Measurements from ENCODE around the gene CPNE9. TPM values are rescaled to one million over a fixed set of nuclear protein-coding genes. Genes with fewer than 3 reads are reported as not detected.

Gene CPNE9
- total and polyA plus RNA-seq, 2 of the 8 experiments (the other 6 are each of a cell fraction or from before 2014, with no cell fraction given): 4.8 to 6.0 TPM

GRCh38 chr3:9659849-9660248 lies 43.8 kb upstream of the CPNE9 start:
- ChIA-PET CTCF (ENCODE audit: partially characterized antibody) (interaction anchor here (0.6 to 5.4 kb wide), 4 partner anchors 40 to 1341 kb away, joined by 3 to 43 read pairs (median 5); no protein-coding TSS in a partner anchor), POLR2A (ENCODE audit: partially characterized antibody) (interaction anchor here (1.2 to 1.8 kb wide), 3 partner anchors 10 to 39 kb away, joined by 4 to 5 read pairs (median 5); partner anchors contain the start of gene MTMR14)
- H4K8ac ChIP-seq (ENCODE audit: extremely low read depth, insufficient read depth, low read length): no peak overlapping the region
- TF ChIP-seq SIRT6 (IDR thresholded peaks at IDR 0.05; ENCODE audit: low read length): no peak
- no peak for TF ChIP-seq RNF2 (IDR thresholded peaks at IDR 0.05; ENCODE audit: borderline replicate concordance, low read depth, low read length, missing control alignments, poor library complexity, severe bottlenecking)
- TF ChIP-seq RBBP5 (IDR thresholded peaks at IDR 0.05; ENCODE audit: borderline replicate concordance, low read depth, low read length): no peak
- no peak for TF ChIP-seq ZNF274 (IDR thresholded peaks at IDR 0.05; ENCODE audit: borderline replicate concordance, extremely low read depth, low read length)
- TF ChIP-seq BRCA1 (IDR thresholded peaks at IDR 0.05; ENCODE audit: low read depth, low read length): no peak
- TF ChIP-seq GTF2F1 (IDR thresholded peaks at IDR 0.05; ENCODE audit: borderline replicate concordance, low read depth, low read length): no peak
- TF ChIP-seq, protein P1, sequence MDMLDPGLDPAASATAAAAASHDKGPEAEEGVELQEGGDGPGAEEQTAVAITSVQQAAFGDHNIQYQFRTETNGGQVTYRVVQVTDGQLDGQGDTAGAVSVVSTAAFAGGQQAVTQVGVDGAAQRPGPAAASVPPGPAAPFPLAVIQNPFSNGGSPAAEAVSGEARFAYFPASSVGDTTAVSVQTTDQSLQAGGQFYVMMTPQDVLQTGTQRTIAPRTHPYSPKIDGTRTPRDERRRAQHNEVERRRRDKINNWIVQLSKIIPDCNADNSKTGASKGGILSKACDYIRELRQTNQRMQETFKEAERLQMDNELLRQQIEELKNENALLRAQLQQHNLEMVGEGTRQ (IDR thresholded peaks at IDR 0.05; ENCODE audit: low read length): no peak
- H4K20me1 ChIP-seq (replicated peaks in 1 of 2; ENCODE audit: control insufficient read depth in 1 of 2, insufficient read depth in 2 of 2, low read length in 2 of 2): no peaks in the 10 kb centered on the region
- FAIRE-seq (no peak), DNase-seq (ENCODE audit: low read depth in 1 of 2, low spot score in 2 of 2) (no peak)
- H4K5ac ChIP-seq (ENCODE audit: insufficient read length, low read depth, low read length): no peak overlapping the region
- no peaks in the 10 kb centered on the region for H3K9me3 ChIP-seq (ENCODE audit: insufficient read depth in 2 of 2, low read depth in 1 of 2, low read length in 1 of 2)
- H2BK20ac ChIP-seq (ENCODE audit: low read length): no peak overlapping the region
- no peaks in the 10 kb centered on the region for H3K4me1 ChIP-seq (replicated peaks in 1 of 4; ENCODE audit: control insufficient read depth in 3 of 4, insufficient read depth in 4 of 4, low read length in 3 of 4)
- H3K56ac ChIP-seq (replicated peaks; ENCODE audit: insufficient read length, low read depth, low read length): no peak overlapping the region
- no peak overlapping the region for H2BK15ac ChIP-seq (ENCODE audit: low read length)
- 94% methylated on average over 4 of the region's 4 CpGs; no CpG with 5 or more reads in 1 of the 2 experiments for WGBS, 2 experiments (ENCODE audit: extremely low coverage in 1 of 2, insufficient coverage in 1 of 2, insufficient read length in 1 of 2, insufficient replicate concordance in 2 of 2, low coverage in 1 of 2, low lambda C conversion rate in 2 of 2, missing lambda C conversion rate in 1 of 2)
- no peak overlapping the region for H2AK5ac ChIP-seq (ENCODE audit: low read depth, low read length)
- peaks cover 0 to 12% of the 10 kb centered on the region in 2 experiments; a peak in 1 of 4 replicates for H3K79me2 ChIP-seq (ENCODE audit: control insufficient read depth in 1 of 2, insufficient read depth in 2 of 2, low read length in 2 of 2)
- H3K18ac ChIP-seq (ENCODE audit: extremely low read depth, low read length): no peak overlapping the region
- H2BK120ac ChIP-seq (replicated peaks; ENCODE audit: low read depth, low read length): no peak overlapping the region
- H3K27me3 ChIP-seq (replicated peaks in 1 of 4; ENCODE audit: control insufficient read depth in 3 of 4, extremely low read depth in 1 of 4, insufficient read depth in 3 of 4, low read length in 3 of 4): no peaks in the 10 kb centered on the region
- no peak overlapping the region for H2AFZ ChIP-seq (ENCODE audit: low read length)
- no peak overlapping the region for H3K4me2 ChIP-seq (ENCODE audit: insufficient read depth in 1 of 2, low read depth in 2 of 2, low read length in 2 of 2)
- H3K36me3 ChIP-seq (ENCODE audit: control insufficient read depth in 2 of 4, insufficient read depth in 4 of 4, low read length in 3 of 4): peaks cover 0 to 27% (median 16%) of the 10 kb centered on the region in 4 experiments; a peak in 6 of 8 replicates
- H4K91ac ChIP-seq (replicated peaks; ENCODE audit: insufficient read length, low read length): no peak overlapping the region
- H3K23me2 ChIP-seq (ENCODE audit: low read depth, low read length): no peaks in the 10 kb centered on the region
- H3K9ac ChIP-seq (replicated peaks in 1 of 4; ENCODE audit: extremely low read depth in 1 of 4, low read depth in 3 of 4, low read length in 3 of 4): no peak overlapping the region
- H3K79me1 ChIP-seq (ENCODE audit: low read depth, low read length): peaks cover 7% of the 10 kb centered on the region; the same call in 1 of the 2 replicates
- H3K4ac ChIP-seq (replicated peaks; ENCODE audit: insufficient read length, low read depth, low read length): no peak overlapping the region
- H2BK5ac ChIP-seq (ENCODE audit: low read depth, low read length): no peak overlapping the region
- H2BK12ac ChIP-seq (ENCODE audit: low read depth, low read length): no peak overlapping the region
- no peak overlapping the region for H3K4me3 ChIP-seq (ENCODE audit: extremely low read depth in 1 of 4, insufficient read depth in 2 of 4, low read depth in 3 of 4, low read length in 4 of 4)
- H3K23ac ChIP-seq (ENCODE audit: insufficient read length): no peak overlapping the region
- no peak overlapping the region for H3K27ac ChIP-seq (ENCODE audit: low read depth, low read length)
- H3K14ac ChIP-seq (ENCODE audit: insufficient read length): no peak overlapping the region
